ENCODE data around the gene SMR3B. TPM values are rescaled to one million over a fixed set of nuclear protein-coding genes. Genes with fewer than 3 reads are reported as not detected.

The SMR3B gene
- total RNA-seq, 1 experiment from 2014 or later: not detected

DNA sequence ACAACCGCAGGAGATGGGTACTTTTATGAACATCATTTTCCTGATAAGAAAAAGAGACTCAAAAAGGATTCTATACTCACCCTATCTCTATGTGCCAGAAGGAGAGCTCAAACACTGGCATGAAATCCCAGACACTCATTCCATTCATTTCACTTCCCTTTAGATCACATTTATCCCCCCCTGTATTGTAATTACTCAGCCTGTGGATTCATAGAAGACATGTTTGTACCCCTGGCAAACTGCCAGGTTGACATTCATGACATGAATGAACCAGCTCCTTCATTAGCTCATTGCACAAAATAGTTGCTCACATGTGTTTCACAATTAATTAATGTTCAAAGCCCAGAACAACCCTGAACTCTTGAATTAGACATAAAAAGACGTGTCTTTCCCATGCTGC lies 17.5 kb upstream of the SMR3B start:
- intact Hi-C loops (cut with micrococcal nuclease; ENCODE audit: unreplicated experiment): no loop called here
- no peak for TF ChIP-seq POLR2AphosphoS5 (IDR thresholded peaks at IDR 0.05; ENCODE audit: low read depth, low read length)
- TF ChIP-seq, protein P1, sequence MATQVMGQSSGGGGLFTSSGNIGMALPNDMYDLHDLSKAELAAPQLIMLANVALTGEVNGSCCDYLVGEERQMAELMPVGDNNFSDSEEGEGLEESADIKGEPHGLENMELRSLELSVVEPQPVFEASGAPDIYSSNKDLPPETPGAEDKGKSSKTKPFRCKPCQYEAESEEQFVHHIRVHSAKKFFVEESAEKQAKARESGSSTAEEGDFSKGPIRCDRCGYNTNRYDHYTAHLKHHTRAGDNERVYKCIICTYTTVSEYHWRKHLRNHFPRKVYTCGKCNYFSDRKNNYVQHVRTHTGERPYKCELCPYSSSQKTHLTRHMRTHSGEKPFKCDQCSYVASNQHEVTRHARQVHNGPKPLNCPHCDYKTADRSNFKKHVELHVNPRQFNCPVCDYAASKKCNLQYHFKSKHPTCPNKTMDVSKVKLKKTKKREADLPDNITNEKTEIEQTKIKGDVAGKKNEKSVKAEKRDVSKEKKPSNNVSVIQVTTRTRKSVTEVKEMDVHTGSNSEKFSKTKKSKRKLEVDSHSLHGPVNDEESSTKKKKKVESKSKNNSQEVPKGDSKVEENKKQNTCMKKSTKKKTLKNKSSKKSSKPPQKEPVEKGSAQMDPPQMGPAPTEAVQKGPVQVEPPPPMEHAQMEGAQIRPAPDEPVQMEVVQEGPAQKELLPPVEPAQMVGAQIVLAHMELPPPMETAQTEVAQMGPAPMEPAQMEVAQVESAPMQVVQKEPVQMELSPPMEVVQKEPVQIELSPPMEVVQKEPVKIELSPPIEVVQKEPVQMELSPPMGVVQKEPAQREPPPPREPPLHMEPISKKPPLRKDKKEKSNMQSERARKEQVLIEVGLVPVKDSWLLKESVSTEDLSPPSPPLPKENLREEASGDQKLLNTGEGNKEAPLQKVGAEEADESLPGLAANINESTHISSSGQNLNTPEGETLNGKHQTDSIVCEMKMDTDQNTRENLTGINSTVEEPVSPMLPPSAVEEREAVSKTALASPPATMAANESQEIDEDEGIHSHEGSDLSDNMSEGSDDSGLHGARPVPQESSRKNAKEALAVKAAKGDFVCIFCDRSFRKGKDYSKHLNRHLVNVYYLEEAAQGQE (IDR thresholded peaks at IDR 0.05; ENCODE audit: insufficient read depth in 1 of 2, low read depth in 2 of 2, low read length in 1 of 2): no peak
- no peak for TF ChIP-seq TCF7L2 (IDR thresholded peaks at IDR 0.05; ENCODE audit: low read depth, low read length)
- TF ChIP-seq SIN3A (IDR thresholded peaks at IDR 0.05; ENCODE audit: borderline replicate concordance, insufficient read depth, low read depth, low read length): no peak
- TF ChIP-seq CTCF (IDR thresholded peaks at IDR 0.05): no peak
- Histone ChIP-seq H3K9me3 (ENCODE audit: control insufficient read depth, insufficient read depth, low read depth, low read length) (no peaks in the 10 kb centered on the region), H3K27me3 (ENCODE audit: control insufficient read depth, insufficient read depth, low read length) (no peaks in the 10 kb centered on the region), H3K27ac (ENCODE audit: low read length) (no peak overlapping the region), H3K4me1 (ENCODE audit: control insufficient read depth, insufficient read depth, low read length) (no peaks in the 10 kb centered on the region), H3K36me3 (ENCODE audit: control insufficient read depth, insufficient read depth, low read length) (no peaks in the 10 kb centered on the region; the same call in 1 of the 2 replicates), H3K4me3 (ENCODE audit: low read depth in 2 of 2, low read length in 2 of 2) (no peak overlapping the region)
- in situ Hi-C loops (cut with HindIII; ENCODE audit: low pct_unique_long_range_greater_than_20kb, low sequenced_read_pairs): no loop called here
- CTCF ChIA-PET: no interaction called here
- POLR2A ChIA-PET: no interaction called here
- no peak for ATAC-seq
- DNase-seq (ENCODE audit: low read depth, low spot score): no peak
- no TSS peak for BruUV-seq (replicated peaks)

GRCh38 chr4:70367813-70368212 lies 15.1 kb upstream of the SMR3B start:
- TF ChIP-seq TCF7L2 (IDR thresholded peaks at IDR 0.05; ENCODE audit: low read depth, low read length) (no peak), CTCF (IDR thresholded peaks at IDR 0.05) (no peak), SIN3A (IDR thresholded peaks at IDR 0.05; ENCODE audit: borderline replicate concordance, insufficient read depth, low read depth, low read length) (no peak), POLR2AphosphoS5 (IDR thresholded peaks at IDR 0.05; ENCODE audit: low read depth, low read length) (no peak)
- TF ChIP-seq, protein P1 (IDR thresholded peaks at IDR 0.05; ENCODE audit: insufficient read depth in 1 of 2, low read depth in 2 of 2, low read length in 1 of 2): no peak
- no TSS peak for BruUV-seq (replicated peaks)
- DNase-seq (ENCODE audit: low read depth, low spot score) (no peak), ATAC-seq (no peak)
- no peaks in the 10 kb centered on the region for H3K4me1 ChIP-seq (ENCODE audit: control insufficient read depth, insufficient read depth, low read length)
- no peaks in the 10 kb centered on the region for H3K27me3 ChIP-seq (ENCODE audit: control insufficient read depth, insufficient read depth, low read length)
- intact Hi-C loops (cut with micrococcal nuclease; ENCODE audit: unreplicated experiment): no loop called here
- H3K27ac ChIP-seq (ENCODE audit: low read length): no peak overlapping the region
- no peak overlapping the region for H3K4me3 ChIP-seq (ENCODE audit: low read depth in 2 of 2, low read length in 2 of 2)
- no peaks in the 10 kb centered on the region for H3K9me3 ChIP-seq (ENCODE audit: control insufficient read depth, insufficient read depth, low read depth, low read length)
- in situ Hi-C loops (cut with HindIII; ENCODE audit: low pct_unique_long_range_greater_than_20kb, low sequenced_read_pairs): no loop called here
- ChIA-PET POLR2A (no interaction called here), CTCF (no interaction called here)
- no peaks in the 10 kb centered on the region; the same call in 1 of the 2 replicates for H3K36me3 ChIP-seq (ENCODE audit: control insufficient read depth, insufficient read depth, low read length)

All from Panc1 (cell line).